CD4-positive, alpha-beta T cell treated with Interleukin-17A for 1 hour (primary cell): ENCODE measurements around the gene F5.
A peak's percentile ranks its signal among the peaks of the same experiment; 100 is the strongest.
"Not testable (repeated sequence)": the region's sequence is repeated elsewhere in the genome, so short reads cannot be mapped to it uniquely, and the experiment has no call there.

Experiments used
- DNase-seq: peaks from one replicate; pipeline ENCODE4 v3.0.0-alpha.2; 2020

F5 gene

GRCh38 chr1:169508432-169509338, 77.6 kb downstream of the F5 start:
- no peak for DNase-seq

GRCh38 chr1:169507413-169507812, 78.9 kb downstream of the F5 start:
- no peak for DNase-seq

DNA sequence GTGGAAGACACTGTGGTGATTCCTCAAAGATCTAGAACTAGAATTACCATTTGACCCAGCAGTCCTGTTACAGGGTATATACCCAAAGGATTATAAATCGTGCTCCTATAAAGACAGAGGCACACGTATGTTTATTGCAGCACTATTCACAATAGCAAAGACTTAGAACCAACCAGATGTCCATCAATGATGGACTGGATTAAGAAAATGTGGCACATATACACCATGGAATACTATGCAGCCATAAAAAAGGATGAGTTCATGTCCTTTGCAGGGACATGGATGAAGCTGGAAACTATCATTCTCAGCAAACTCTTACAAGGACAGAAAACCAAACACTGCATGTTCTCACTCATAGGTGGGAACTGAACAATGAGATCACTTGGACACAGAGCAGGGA, 82.7 kb downstream of the F5 start:
- not testable (repeated sequence) for DNase-seq

DNA sequence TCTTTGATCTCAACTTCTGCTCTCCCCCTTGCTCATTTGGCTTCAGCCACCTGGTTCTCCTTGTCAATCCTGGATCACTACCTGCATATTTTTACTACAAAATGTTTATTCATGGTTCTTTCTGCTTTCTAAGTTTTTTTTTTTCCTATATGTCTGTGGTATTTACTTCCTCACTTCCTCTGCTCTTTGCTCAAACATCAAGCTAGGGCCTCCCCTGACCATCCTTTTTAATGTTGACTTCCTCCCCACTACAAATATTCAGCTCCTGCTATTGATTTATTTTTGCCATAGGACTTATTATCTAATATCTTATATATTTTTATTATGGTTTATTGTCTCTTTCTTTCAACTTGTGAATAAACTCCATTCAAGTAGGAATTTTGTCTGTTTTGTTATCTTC, 86.5 kb downstream of the F5 start:
- no peak for DNase-seq

DNA sequence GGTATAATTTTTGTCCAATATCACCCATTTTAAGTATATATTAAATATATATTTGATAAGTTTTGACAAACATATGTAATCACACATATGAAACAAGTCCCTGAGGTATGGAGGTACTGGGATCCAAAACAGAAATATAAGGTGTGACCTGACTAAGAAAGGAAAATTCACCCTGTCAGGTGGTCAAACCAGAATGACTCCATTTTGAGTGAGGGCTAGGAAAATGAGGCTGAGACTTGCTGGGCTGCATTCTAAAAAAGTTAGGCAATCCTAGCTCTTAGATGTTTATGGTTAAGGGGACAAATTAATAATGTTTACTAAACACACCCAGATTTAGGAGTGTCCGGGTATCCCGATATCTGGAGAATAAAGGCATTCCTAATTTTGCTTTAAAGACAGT, 89.0 kb downstream of the F5 start:
- no peak for DNase-seq

- DNase-seq = no peak
Observed at GRCh38 chr1:169495916-169496315, 90.4 kb downstream of the F5 start.

GRCh38 chr1:169495046-169495775, 91.1 kb downstream of the F5 start:
- no peak for DNase-seq

DNA sequence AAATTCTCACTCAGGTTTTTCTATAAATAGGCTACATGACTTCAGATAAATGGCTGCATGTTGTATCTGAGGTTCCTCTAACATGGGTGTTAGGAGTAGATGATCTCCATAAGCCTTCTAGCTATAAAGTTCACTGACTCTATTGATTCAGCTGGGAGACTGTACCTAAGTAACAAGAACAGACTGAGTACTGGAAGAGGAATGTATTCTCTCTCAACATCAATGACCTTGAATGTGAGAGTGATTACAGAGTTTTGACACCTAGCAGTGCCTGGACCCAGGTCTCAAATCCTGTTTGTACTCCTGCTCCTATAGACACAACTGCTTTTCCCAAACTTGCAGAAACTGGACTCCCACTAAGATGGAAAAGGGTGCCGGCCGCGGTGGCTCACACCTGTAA, 91.9 kb downstream of the F5 start:
- DNase-seq = no peak

- DNase-seq = no peak
Observed at GRCh38 chr1:169493251-169493650, 93.0 kb downstream of the F5 start.

- DNase-seq = no peak
Observed at GRCh38 chr1:169491845-169492281, 94.4 kb downstream of the F5 start.

- no peak for DNase-seq
Observed at GRCh38 chr1:169488157-169488556, 98.1 kb downstream of the F5 start.

GRCh38 chr1:169487561-169487960, 98.7 kb downstream of the F5 start:
- no peak for DNase-seq

DNA sequence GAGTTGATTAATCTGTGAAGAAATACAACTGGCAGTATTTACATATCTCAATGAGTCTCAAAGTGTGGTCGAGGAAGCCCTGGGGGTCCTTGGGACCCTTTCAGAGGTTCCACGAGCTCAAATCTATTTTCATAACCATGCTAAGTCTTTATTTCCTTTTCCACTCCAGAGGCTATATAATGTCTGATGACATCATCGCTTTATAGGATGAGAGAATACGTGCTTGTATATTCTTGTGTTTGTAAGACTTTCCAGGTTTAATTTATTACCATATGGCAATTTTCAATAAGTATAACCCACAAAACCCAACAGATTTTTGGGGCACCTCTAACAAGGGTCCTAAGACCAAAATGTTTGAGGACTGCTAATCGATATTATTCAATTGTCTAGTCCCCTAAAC, 99.1 kb downstream of the F5 start:
- DNase-seq = no peak

- no peak for DNase-seq
Observed at GRCh38 chr1:169486281-169487051, 99.8 kb downstream of the F5 start.

DNA sequence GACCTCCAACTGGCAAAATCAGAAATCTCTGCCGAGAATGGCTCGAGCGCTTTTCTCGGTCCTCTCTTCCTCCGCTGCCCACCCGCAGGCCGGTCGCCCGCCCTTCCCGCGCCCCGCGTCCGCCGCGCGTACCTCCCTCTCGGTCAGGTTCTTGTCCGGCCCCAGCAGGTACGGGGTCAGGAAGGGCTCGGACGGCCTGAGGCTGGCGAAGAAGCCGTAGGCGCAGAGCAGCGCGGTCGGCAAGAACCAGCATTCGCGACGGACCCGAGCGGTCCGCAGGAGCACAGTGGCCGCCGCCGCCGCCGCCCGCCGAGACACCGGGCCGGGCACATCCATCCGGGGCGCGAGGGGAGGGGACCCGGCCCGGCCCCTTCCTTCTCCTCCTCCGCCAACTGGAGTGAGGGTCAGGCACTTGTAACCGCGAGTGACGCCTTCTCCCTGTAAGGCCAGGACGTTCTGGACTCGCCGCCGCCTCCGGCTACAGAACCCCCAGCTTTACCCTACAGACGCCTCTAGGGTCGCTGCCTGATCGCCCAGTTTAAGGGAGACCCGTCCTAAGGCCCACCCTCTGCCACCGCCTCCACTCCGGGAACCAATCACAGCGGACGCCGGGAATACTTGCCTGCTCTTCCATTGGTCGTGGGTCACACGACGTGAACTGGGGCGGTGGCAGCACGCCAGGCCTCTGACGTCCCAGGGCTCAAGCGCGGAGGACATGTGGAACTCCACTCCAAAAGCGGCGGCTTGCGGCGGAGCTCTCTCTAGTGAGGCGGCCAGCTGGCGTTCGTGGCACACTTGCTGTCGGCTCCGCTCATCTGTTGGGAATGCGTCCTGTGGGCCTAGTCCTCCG, 100.6 kb downstream of the F5 start, which contains the start of gene SLC19A2:
SLC19A2 (minus strand) TSS at position 514 of the 850 bp plus-strand sequence; CDS start at position 336, 178 bp downstream.
- peak; percentile 96 for DNase-seq

GRCh38 chr1:169484683-169485430, 101.4 kb downstream of the F5 start:
- DNase-seq = peak; percentile 42

GRCh38 chr1:169484101-169484500, 102.2 kb downstream of the F5 start:
- no peak for DNase-seq

GRCh38 chr1:169483500-169483966, 102.7 kb downstream of the F5 start:
- no peak for DNase-seq

GRCh38 chr1:169479363-169480066, 106.8 kb downstream of the F5 start:
- no peak for DNase-seq

DNA sequence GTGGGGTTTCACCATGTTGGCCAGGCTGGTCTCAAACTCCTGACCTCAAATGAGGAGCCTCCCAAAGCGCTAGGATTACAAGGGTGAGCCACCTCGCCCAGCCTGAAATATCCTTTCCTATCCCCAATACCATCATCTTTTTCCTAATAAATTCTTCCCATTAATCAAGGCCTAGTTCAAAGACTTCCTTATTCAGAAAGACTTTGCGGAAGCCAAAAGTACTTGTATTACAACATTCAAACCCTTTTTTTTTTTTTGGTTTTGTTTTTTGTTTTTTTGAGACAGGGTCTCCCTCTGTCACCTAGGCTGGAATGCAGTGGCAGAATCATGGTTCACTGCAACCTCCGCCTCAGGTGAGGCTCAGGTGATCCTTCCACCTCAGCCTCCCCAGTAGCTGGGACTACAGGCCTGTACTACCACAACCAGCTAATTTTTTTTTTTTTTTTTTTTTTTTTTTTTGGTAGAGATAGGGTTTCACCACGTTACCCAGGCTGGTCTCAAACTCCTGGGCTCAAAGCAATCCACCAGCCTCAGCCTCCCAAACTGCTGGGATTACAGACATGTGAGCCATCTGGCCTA, 108.1 kb downstream of the F5 start:
- no peak for DNase-seq
